ENCODE measurements around the gene TTLL9. TPM values are rescaled to one million over a fixed set of nuclear protein-coding genes. Genes with fewer than 3 reads are reported as not detected.

TTLL9 gene
- total and polyA plus RNA-seq, 4 donors, result 0.06 to 0.08 TPM; not detected in 2

- TF ChIP-seq REST (IDR thresholded peaks at IDR 0.05) (no peak), FOXA1 (IDR thresholded peaks at IDR 0.05) (no peak), HNF4G (IDR thresholded peaks at IDR 0.05) (no peak), FOXA2 (IDR thresholded peaks at IDR 0.05) (no peak), EGR1 (IDR thresholded peaks at IDR 0.05; ENCODE audit: low read depth in 2 of 2) (no peak), YY1 (IDR thresholded peaks at IDR 0.05) (no peak)
Observed at GRCh38 chr20:31969991-31970390, 99.6 kb downstream of the TTLL9 start (continued).

GRCh38 chr20:31972471-31973021 lies 102.1 kb downstream of the TTLL9 start:
- TF ChIP-seq RAD21 (IDR thresholded peaks at IDR 0.05), result no peak
- TF ChIP-seq ATF3 (IDR thresholded peaks at IDR 0.05), result no peak
- no peak for TF ChIP-seq HNF4A (conservative IDR thresholded peaks at IDR 0.05)
- TF ChIP-seq GABPA (IDR thresholded peaks at IDR 0.05 in 1 of 2, conservative IDR thresholded peaks at IDR 0.05 in 1 of 2), result no peak
- no peak for TF ChIP-seq REST (IDR thresholded peaks at IDR 0.05)
- 43% methylated on average over 4 of the region's 4 CpGs for WGBS
- Histone ChIP-seq H3K27ac (ENCODE audit: low read depth in 1 of 2, low read length in 2 of 2) (no peak overlapping the region), H3K4me3 (ENCODE audit: low read depth in 1 of 3, low read length in 3 of 3) (no peak overlapping the region), H3K4me1 (ENCODE audit: control insufficient read depth in 4 of 4, insufficient read depth in 4 of 4, low read length in 3 of 4) (peaks cover 0 to 4% (median 0%) of the 10 kb centered on the region in 4 donors), H3K9me3 (ENCODE audit: control insufficient read depth in 4 of 4, low read length in 3 of 4) (peaks cover 0 to 2% (median 0%) of the 10 kb centered on the region in 4 donors), H3K9ac (ENCODE audit: low read depth in 1 of 2, low read length in 2 of 2) (no peak overlapping the region), H3K27me3 (ENCODE audit: control insufficient read depth in 4 of 4, insufficient read depth in 4 of 4, low read length in 3 of 4) (peaks cover 0 to 7% (median 3%) of the 10 kb centered on the region in 4 donors), H3K36me3 (ENCODE audit: control insufficient read depth in 4 of 4, insufficient read depth in 3 of 4, low read depth in 1 of 4, low read length in 3 of 4) (no peaks in the 10 kb centered on the region)
- DNase-seq (ENCODE audit: low spot score), result no peak

GRCh38 chr20:31974296-31974695 lies 103.9 kb downstream of the TTLL9 start:
- no peak for DNase-seq (ENCODE audit: low spot score)
- WGBS, result 84% methylated on average over 2 of the region's 2 CpGs
- TF ChIP-seq RAD21 (IDR thresholded peaks at IDR 0.05) (no peak), ATF3 (IDR thresholded peaks at IDR 0.05) (no peak), HNF4A (conservative IDR thresholded peaks at IDR 0.05) (no peak), SP1 (IDR thresholded peaks at IDR 0.05) (no peak), MAX (IDR thresholded peaks at IDR 0.05) (no peak), YY1 (IDR thresholded peaks at IDR 0.05) (no peak), NR2F2 (IDR thresholded peaks at IDR 0.05) (no peak), JUND (IDR thresholded peaks at IDR 0.05) (no peak), GABPA (IDR thresholded peaks at IDR 0.05 in 1 of 2, conservative IDR thresholded peaks at IDR 0.05 in 1 of 2) (no peak), ZBTB33 (IDR thresholded peaks at IDR 0.05) (no peak), FOXA2 (IDR thresholded peaks at IDR 0.05) (no peak), HNF4G (IDR thresholded peaks at IDR 0.05) (no peak)
- no peaks in the 10 kb centered on the region for H3K36me3 ChIP-seq (ENCODE audit: control insufficient read depth in 4 of 4, insufficient read depth in 3 of 4, low read depth in 1 of 4, low read length in 3 of 4)
- no peak overlapping the region for H3K27ac ChIP-seq (ENCODE audit: low read depth in 1 of 2, low read length in 2 of 2)
- H3K27me3 ChIP-seq (ENCODE audit: control insufficient read depth in 4 of 4, insufficient read depth in 4 of 4, low read length in 3 of 4), result peaks cover 0 to 4% (median 0%) of the 10 kb centered on the region in 4 donors
- no peaks in the 10 kb centered on the region for H3K4me1 ChIP-seq (ENCODE audit: control insufficient read depth in 4 of 4, insufficient read depth in 4 of 4, low read length in 3 of 4)
- H3K4me3 ChIP-seq (ENCODE audit: low read depth in 1 of 3, low read length in 3 of 3), result no peak overlapping the region
- H3K9me3 ChIP-seq (ENCODE audit: control insufficient read depth in 4 of 4, low read length in 3 of 4), result peaks cover 0 to 2% (median 0%) of the 10 kb centered on the region in 4 donors
- no peak overlapping the region for H3K9ac ChIP-seq (ENCODE audit: low read depth in 1 of 2, low read length in 2 of 2)
